Measurements from ENCODE around the gene GALNS.
"Not testable (repeated sequence)": the region's sequence is repeated elsewhere in the genome, so short reads cannot be mapped to it uniquely, and the experiment has no call there.

GALNS gene

GRCh38 chr16:88790312-88791211, 66.2 kb downstream of the GALNS start:
- POLR2A ChIA-PET (ENCODE audit: low non-redundant PET), result no interaction called here
- no peak for DNase-seq (ENCODE audit: low spot score)
- no peak for TF ChIP-seq CTCF (conservative IDR thresholded peaks at IDR 0.05; ENCODE audit: low read depth)
- CTCF ChIA-PET, result interaction anchor here (0.9 kb wide), 1 partner anchor 53 kb away, joined by 5 read pairs; no protein-coding TSS in a partner anchor
- no peak overlapping the region for H3K27ac ChIP-seq

- DNase-seq (ENCODE audit: low spot score), result no peak
- POLR2A ChIA-PET (ENCODE audit: low non-redundant PET), result no interaction called here
These were observed 67.2 kb downstream of the GALNS start for GRCh38 chr16:88789594-88789993.

GRCh38 chr16:88788749-88789148, 68.0 kb downstream of the GALNS start:
- POLR2A ChIA-PET (ENCODE audit: low non-redundant PET); H3K27ac ChIP-seq; DNase-seq (ENCODE audit: low spot score): not testable (repeated sequence)
- CTCF ChIA-PET, result interaction anchor here (7.5 kb wide), 1 partner anchor 50 kb away, joined by 55 read pairs; no protein-coding TSS in a partner anchor

More at GRCh38 chr16:88789594-88789993, 67.2 kb downstream of the GALNS start:
- no peak for TF ChIP-seq CTCF (conservative IDR thresholded peaks at IDR 0.05; ENCODE audit: low read depth)
- CTCF ChIA-PET, result interaction anchor here (0.9 kb wide), 1 partner anchor 52 kb away, joined by 5 read pairs; no protein-coding TSS in a partner anchor
- H3K27ac ChIP-seq, result no peak overlapping the region

- TF ChIP-seq CTCF (conservative IDR thresholded peaks at IDR 0.05; ENCODE audit: low read depth), result no peak
- POLR2A ChIA-PET (ENCODE audit: low non-redundant PET), result no interaction called here
- no peak for DNase-seq (ENCODE audit: low spot score)
- H3K27ac ChIP-seq, result 0 out of 2 replicates have a peak overlapping the region, but pooled peaks have one; percentile 13
- CTCF ChIA-PET, result interaction anchor here (0.8 to 7.5 kb wide), 3 partner anchors 17 to 49 kb away, joined by 3 to 55 read pairs (median 3); no protein-coding TSS in a partner anchor
These were observed 69.0 kb downstream of the GALNS start for GRCh38 chr16:88787579-88788314.

- H3K27ac ChIP-seq, result peak within 1 kb of the TSS; percentile 96
- DNase-seq (ENCODE audit: low spot score), result peak; percentile 74
- ChIA-PET CTCF (interaction anchor here (0.6 to 7.5 kb wide), 6 partner anchors 11 to 69 kb away, joined by 3 to 55 read pairs (median 3); no protein-coding TSS in a partner anchor), POLR2A (ENCODE audit: low non-redundant PET) (no interaction called here)
- peak; percentile 88 for TF ChIP-seq CTCF (conservative IDR thresholded peaks at IDR 0.05; ENCODE audit: low read depth)
These were observed 71.4 kb downstream of the GALNS start, which contains the start of gene PIEZO1 for GRCh38 chr16:88785106-88785924. TSS of gene PIEZO1 (minus strand) at chr16:88785220. CDS start at chr16:88784964, 256 bp downstream.

- no peak for DNase-seq (ENCODE audit: low spot score)
- POLR2A ChIA-PET (ENCODE audit: low non-redundant PET), result no interaction called here
- CTCF ChIA-PET, result interaction anchor here (0.6 to 7.5 kb wide), 7 partner anchors 11 to 53 kb away, joined by 3 to 55 read pairs (median 3); no protein-coding TSS in a partner anchor
- TF ChIP-seq CTCF (conservative IDR thresholded peaks at IDR 0.05; ENCODE audit: low read depth), result no peak
- peak overlapping the region; percentile 96 for H3K27ac ChIP-seq
These were observed 72.0 kb downstream of the GALNS start for GRCh38 chr16:88784856-88785105.
